Spleen (tissue), 11 donors: ENCODE results near the gene ADRA2B. TPM values are rescaled to one million over a fixed set of nuclear protein-coding genes. Genes with fewer than 3 reads are reported as not detected.

ENCODE experiments used
- DNase-seq: peaks from one replicate; pipeline ENCODE4 v3.0.0-alpha.2; 2020
- H3K27ac ChIP-seq, 8 donors: fragments of 200-600 bp; sonication (generic) in 7 of 8; 1 replicate in 4 of 8; 2 replicates in 4 of 8; pipeline versions ENCODE4 v1.5.0 to v1.8.0; 2016 to 2021; ENCODE audit warnings: inconsistent platforms in 4 of 8, mild to moderate bottlenecking in 4 of 8, moderate library complexity in 1 of 8
- H3K27me3 ChIP-seq, 7 donors: fragments of 200-600 bp; sonication (generic) in 6 of 7; replicated peaks in 1 of 7; 1 replicate in 4 of 7; 2 replicates in 3 of 7; pipeline versions ENCODE4 v1.5.0 to v1.8.0; 2016 to 2021; ENCODE audit warnings: inconsistent platforms in 3 of 7, mild to moderate bottlenecking in 1 of 7
- H3K36me3 ChIP-seq, 6 donors: fragments of 200-600 bp; sonication (generic) in 5 of 6; 1 replicate in 4 of 6; 2 replicates in 2 of 6; pipeline versions ENCODE4 v1.5.0 to v1.8.0; 2016 to 2021; ENCODE audit warnings: inconsistent platforms in 2 of 6
- H3K4me1 ChIP-seq, 6 donors: fragments of 200-600 bp; sonication (generic) in 5 of 6; 1 replicate in 3 of 6; 2 replicates in 3 of 6; pipeline versions ENCODE4 v1.5.0 to v1.8.0; 2016 to 2021; ENCODE audit warnings: inconsistent platforms in 3 of 6
- H3K4me3 ChIP-seq, 8 donors: fragments of 200-600 bp; sonication (generic) in 7 of 8; 1 replicate in 4 of 8; 2 replicates in 4 of 8; pipeline versions ENCODE4 v1.5.0 to v1.8.0; 2016 to 2021; ENCODE audit warnings: inconsistent platforms in 4 of 8, mild to moderate bottlenecking in 4 of 8, moderate library complexity in 2 of 8
- H3K9me3 ChIP-seq, 8 donors: fragments of 200-600 bp; sonication (generic) in 7 of 8; 1 replicate in 4 of 8; 2 replicates in 4 of 8; pipeline versions ENCODE4 v1.5.0 to v1.8.0; 2016 to 2021; ENCODE audit warnings: inconsistent platforms in 4 of 8
- CTCF ChIP-seq, 11 experiments: fragments of 200-600 bp in 7 of 11; fragments of 450-650 bp in 4 of 11; sonication (generic) in 4 of 11; IDR thresholded peaks in 8 of 11; conservative IDR thresholded peaks in 3 of 11; 1 replicate in 7 of 11; 2 replicates in 4 of 11; pipeline versions ENCODE4 v1.4.0 to v1.8.0; 2016 to 2021; ENCODE audit warnings: antibody characterized with exemption in 11 of 11, inconsistent platforms in 4 of 11, mild to moderate bottlenecking in 1 of 11
- POLR2A ChIP-seq, 3 donors: fragments of 450-650 bp; IDR thresholded peaks; one replicate each; pipeline ENCODE4 v1.5.1; 2017; ENCODE audit warnings: antibody characterized with exemption in 3 of 3, mild to moderate bottlenecking in 1 of 3
- POLR2AphosphoS5 ChIP-seq, 3 donors: sonication (generic); formaldehyde crosslinking; IDR thresholded peaks; one replicate each; pipeline ENCODE4 v1.5.1; 2017; ENCODE audit warnings: antibody characterized with exemption in 3 of 3
- WGBS, 5 donors: extraction: QIAGEN DNeasy Blood & Tissue Kit in 3 of 5; methylation state at CpG; one replicate each; pipeline versions ENCODE4 v1.1.5 to v1.1.7; 2013 to 2018; 5-methylcytosine and 5-hydroxymethylcytosine counted together
- intact Hi-C: fragments of 100-400 bp; cut with DNase I; formaldehyde crosslinking; loops from one replicate; pipeline ENCODE4 v1.15.0; 2023; ENCODE audit warnings: low total_unique reads
- polyA plus RNA-seq, 3 donors: library from polyadenylated mRNA; stranded (reverse); fragments of 200-250 nt; gene quantifications; one replicate each; pipeline ENCODE4 v1.2.1, GENCODE V29; 2013
- total RNA-seq, 7 donors: library from RNA; depleted of rRNA in 3 of 7; stranded (reverse); fragments of >200 nt in 3 of 7; fragmentation: NEBNext Ultra II Directional in 4 of 7; extraction: Animal tissue kit (Norgen Biotek cat#: 25700) in 4 of 7; gene quantifications; one replicate each; pipeline versions ENCODE4 v1.1.0 to v1.2.1, GENCODE V29; 2016 to 2021
- donor health status: healthy with polysubstance abuse.
- donor health status: DM: no; HTN: no; CAD: no; lungs with moderate emphysema.
- donor health status: DM: no; HTN: no; CAD: no.
- donor health status: Bipolar disorder and iron deficiency.
- donor health status: healthy.
- donor health status: DM: no; HTN: no; CAD: no.
- donor health status: DM: yes; HTN: yes; CAD: no.

ADRA2B gene
- total and polyA plus RNA-seq, 10 donors = 1.8 to 14.2 (median 5.2) TPM

DNA sequence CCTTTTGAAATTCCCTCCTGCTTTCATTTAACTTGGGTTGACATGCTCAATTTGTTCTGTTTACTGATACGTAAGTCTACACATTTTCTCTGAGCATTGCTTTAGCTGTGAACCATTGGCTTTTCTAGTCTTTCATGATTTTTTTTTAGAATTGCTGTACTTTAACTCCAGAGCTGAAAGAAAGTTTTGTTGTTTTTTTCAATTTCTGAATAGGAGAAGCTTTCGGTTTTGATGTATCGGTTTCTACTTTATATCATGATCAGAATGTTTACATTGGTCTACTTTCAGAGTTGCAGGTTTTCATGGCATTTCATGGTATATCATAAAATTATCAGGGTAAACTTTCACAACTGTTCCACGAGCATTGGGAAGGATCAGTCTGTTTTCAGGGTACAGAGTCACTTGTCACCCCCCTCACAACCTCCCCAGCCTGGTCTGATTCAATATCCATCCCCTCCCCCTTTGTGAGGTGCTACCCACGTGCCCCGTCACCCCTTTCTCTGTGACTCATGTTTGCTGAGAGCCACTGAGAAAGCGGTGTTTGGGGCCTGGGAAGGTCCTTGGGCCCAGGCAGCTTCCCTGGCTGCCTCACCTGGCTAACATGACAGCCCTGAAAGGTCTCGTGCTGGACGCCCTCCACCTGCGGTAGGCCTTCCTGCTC is 14.9 kb upstream of the ADRA2B start:
- peaks cover 0 to 5% (median 0%) of the 10 kb centered on the region in 6 donors for H3K36me3 ChIP-seq
- no peaks in the 10 kb centered on the region for H3K4me1 ChIP-seq
- intact Hi-C loops = no loop called here
- H3K9me3 ChIP-seq = no peaks in the 10 kb centered on the region
- DNase-seq = no peak
- TF ChIP-seq CTCF (IDR thresholded peaks at IDR 0.05 in 8 of 11, conservative IDR thresholded peaks at IDR 0.05 in 3 of 11) (no peak), POLR2AphosphoS5 (IDR thresholded peaks at IDR 0.05) (no peak), POLR2A (IDR thresholded peaks at IDR 0.05) (no peak)
- no peak overlapping the region for H3K4me3 ChIP-seq
- WGBS, 5 donors = 83 to 89% (median 85%) methylated on average over 10 of the region's 10 CpGs
- H3K27me3 ChIP-seq = no peaks in the 10 kb centered on the region
- H3K27ac ChIP-seq = peak overlapping the region in 2 of 8 donors; percentile 9 to 46

DNA sequence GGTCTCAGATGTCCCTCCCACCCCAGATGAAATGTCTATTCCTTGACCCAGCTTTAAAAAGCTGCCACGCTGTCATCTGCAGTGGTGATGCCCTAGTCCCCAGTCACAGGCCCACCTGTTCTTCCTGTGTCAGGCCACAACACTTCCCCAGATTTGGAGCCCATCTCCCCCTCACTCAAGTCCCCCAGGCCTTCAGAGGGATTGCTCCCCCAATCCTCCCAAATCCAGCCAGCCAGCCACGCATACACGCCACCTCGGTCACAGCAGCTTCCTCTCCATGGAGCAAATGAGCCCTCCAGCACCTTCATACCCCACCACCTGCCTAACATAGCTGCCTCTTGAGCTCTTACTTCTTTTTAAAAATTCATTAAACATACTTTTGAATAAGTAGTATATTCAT is 14.1 kb upstream of the ADRA2B start:
- no peak for TF ChIP-seq POLR2AphosphoS5 (IDR thresholded peaks at IDR 0.05)
- no peak for TF ChIP-seq CTCF (IDR thresholded peaks at IDR 0.05 in 8 of 11, conservative IDR thresholded peaks at IDR 0.05 in 3 of 11)
- no peak for TF ChIP-seq POLR2A (IDR thresholded peaks at IDR 0.05)
- Histone ChIP-seq H3K36me3 (peaks cover 0 to 5% (median 0%) of the 10 kb centered on the region in 6 donors), H3K27me3 (no peaks in the 10 kb centered on the region), H3K9me3 (no peaks in the 10 kb centered on the region), H3K4me3 (no peak overlapping the region), H3K4me1 (no peaks in the 10 kb centered on the region), H3K27ac (peak overlapping the region in 2 of 8 donors; percentile 30 to 46)
- intact Hi-C loops = no loop called here
- WGBS, 5 donors = 79 to 91% (median 90%) methylated on average over 4 of the region's 4 CpGs
- DNase-seq = no peak

GRCh38 chr2:96129528-96130120 is 13.3 kb upstream of the ADRA2B start:
- 80 to 95% (median 88%) methylated on average over 16 of the region's 16 CpGs for WGBS, 5 donors
- DNase-seq = no peak
- H3K27ac ChIP-seq = peak overlapping the region in 2 of 8 donors; percentile 22 to 46
- no peaks in the 10 kb centered on the region for H3K27me3 ChIP-seq
- intact Hi-C loops = no loop called here
- H3K36me3 ChIP-seq = peaks cover 0 to 5% (median 0%) of the 10 kb centered on the region in 6 donors
- no peaks in the 10 kb centered on the region for H3K9me3 ChIP-seq
- H3K4me1 ChIP-seq = no peaks in the 10 kb centered on the region
- no peak overlapping the region for H3K4me3 ChIP-seq
- TF ChIP-seq POLR2A (IDR thresholded peaks at IDR 0.05) (no peak), CTCF (IDR thresholded peaks at IDR 0.05 in 8 of 11, conservative IDR thresholded peaks at IDR 0.05 in 3 of 11) (no peak)

DNA sequence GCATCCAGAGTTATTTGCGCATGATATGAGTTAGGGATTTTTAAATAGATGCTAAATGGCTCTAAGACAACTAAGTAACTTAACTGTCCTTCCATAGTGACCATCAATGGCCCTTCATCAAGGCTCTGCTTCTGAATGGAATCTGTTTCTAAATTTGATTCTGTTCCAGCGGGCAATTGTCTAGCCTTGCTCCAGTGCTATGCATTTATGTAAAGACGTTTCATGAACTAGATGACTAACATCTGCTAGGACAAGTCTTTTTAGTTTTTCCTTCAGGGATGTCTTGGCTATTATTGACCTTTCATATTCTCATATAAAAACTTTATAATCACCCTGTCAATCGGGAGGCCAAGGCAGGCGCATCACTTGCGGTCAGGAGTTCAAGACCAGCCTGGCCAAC is 12.1 kb upstream of the ADRA2B start:
- 81 to 87% (median 86%) methylated on average over 6 of the region's 6 CpGs for WGBS, 5 donors
- no peaks in the 10 kb centered on the region for H3K27me3 ChIP-seq
- DNase-seq = no peak
- intact Hi-C loops = no loop called here
- H3K4me1 ChIP-seq = no peaks in the 10 kb centered on the region
- H3K9me3 ChIP-seq = no peaks in the 10 kb centered on the region
- H3K36me3 ChIP-seq = peaks cover 0 to 5% (median 0%) of the 10 kb centered on the region in 6 donors
- no peak for TF ChIP-seq POLR2AphosphoS5 (IDR thresholded peaks at IDR 0.05)
- no peak overlapping the region for H3K4me3 ChIP-seq
- H3K27ac ChIP-seq = no peak overlapping the region
